OCI-M2 (cell line): Measurements from ENCODE around the gene PTGES.

Experiments used
- DNase-seq: peaks from one replicate; lab custom pipeline; 2025; ENCODE audit not compliant: unreplicated experiment; lab: John Stamatoyannopoulos, UW

The PTGES gene

DNA sequence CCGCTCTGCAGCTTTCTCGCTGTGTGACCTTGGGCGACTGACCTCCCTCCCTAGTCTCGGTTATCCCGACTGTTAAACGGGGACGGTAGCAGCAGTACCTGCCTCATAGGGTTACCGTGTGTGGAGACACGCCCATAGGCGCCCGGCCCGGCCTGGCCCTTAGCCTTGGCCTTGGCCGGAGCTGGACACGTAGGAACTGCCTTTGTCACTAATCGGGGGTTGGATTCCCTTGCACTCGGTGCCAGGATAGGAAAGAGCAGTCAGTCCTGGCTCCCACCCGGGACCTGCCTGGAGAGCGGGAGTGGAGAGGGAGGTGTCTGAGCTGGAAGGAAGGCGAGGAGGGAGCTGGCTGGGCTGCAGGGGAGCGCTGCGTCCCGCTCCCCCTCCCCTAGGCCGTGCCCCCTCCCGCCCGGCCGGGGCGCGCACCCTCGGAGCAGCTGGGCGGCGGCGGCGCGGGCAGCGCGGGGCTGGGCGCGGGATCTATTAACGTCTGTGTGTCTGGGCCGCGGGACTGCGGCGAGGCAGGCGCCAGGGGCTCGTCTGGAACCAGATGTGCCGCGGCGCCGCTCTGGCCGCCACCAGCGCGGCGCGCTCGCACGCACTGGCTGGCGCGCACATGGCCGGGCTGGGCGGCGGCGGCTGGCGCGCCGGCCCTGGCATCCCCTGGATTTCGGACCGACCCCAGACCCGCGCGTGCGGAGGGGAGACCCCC lies 55.7 kb downstream of the PTGES start:
- no peak for DNase-seq

- DNase-seq: no peak
Observed at GRCh38 chr9:129695870-129696269, 57.0 kb downstream of the PTGES start.

GRCh38 chr9:129694243-129694646 lies 58.6 kb downstream of the PTGES start:
- DNase-seq: no peak

GRCh38 chr9:129693741-129694140 lies 59.1 kb downstream of the PTGES start:
- DNase-seq: no peak

- DNase-seq: no peak
Observed at GRCh38 chr9:129692534-129692933, 60.3 kb downstream of the PTGES start.
